ENCODE results near the gene EFEMP1. TPM values are rescaled to one million over a fixed set of nuclear protein-coding genes. Genes with fewer than 3 reads are reported as not detected.

EFEMP1 gene
- total and polyA plus RNA-seq, 2 of the 13 experiments (the other 11 are each of a cell fraction or from before 2014, with no cell fraction given) = not detected

DNA sequence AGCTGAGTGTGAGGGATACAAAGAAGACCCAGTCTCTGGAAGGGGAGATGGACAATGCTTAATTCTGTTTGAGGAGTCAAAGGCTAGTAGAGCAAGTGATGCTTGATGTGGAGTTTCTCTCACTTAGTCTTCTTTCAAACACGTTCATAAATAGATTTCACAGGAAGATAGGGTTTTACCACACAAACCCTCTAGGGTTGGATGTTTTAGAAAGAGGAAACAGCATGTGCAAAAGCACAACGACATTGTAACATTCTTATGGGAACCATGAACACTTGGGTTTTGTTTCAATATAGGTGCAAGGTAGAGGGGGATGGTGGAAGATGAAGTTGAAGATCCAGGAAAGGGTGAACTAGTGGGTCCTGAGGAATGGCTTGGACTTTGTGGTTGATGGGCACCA, 10.8 kb upstream of the EFEMP1 start:
- Histone ChIP-seq H3K9ac (ENCODE audit: insufficient read depth, low read depth, low read length) (no peak overlapping the region), H3K27ac (ENCODE audit: extremely low read length, insufficient read depth, low read length) (no peak overlapping the region), H3K4me1 (ENCODE audit: insufficient read depth, low read length) (no peaks in the 10 kb centered on the region), H3K79me2 (ENCODE audit: insufficient read depth, low read length) (no peaks in the 10 kb centered on the region), H4K20me1 (ENCODE audit: insufficient read depth, low read length) (no peaks in the 10 kb centered on the region), H3K4me2 (ENCODE audit: low read depth, low read length) (no peak overlapping the region), H3K27me3 (ENCODE audit: control insufficient read depth in 1 of 2, insufficient read depth in 2 of 2, low read length in 2 of 2) (no peaks in the 10 kb centered on the region), H3K4me3 (replicated peaks in 1 of 3; ENCODE audit: insufficient read depth in 1 of 3, low read depth in 2 of 3, low read length in 3 of 3) (no peak overlapping the region), H3K9me3 (ENCODE audit: low read length) (no peaks in the 10 kb centered on the region), H2AFZ (ENCODE audit: low read length) (no peak overlapping the region), H3K36me3 (replicated peaks in 1 of 2; ENCODE audit: control insufficient read depth in 1 of 2, insufficient read depth in 2 of 2, low read length in 2 of 2) (no peaks in the 10 kb centered on the region)
- FAIRE-seq (no peak), DNase-seq (ENCODE audit: low spot score) (no peak), ATAC-seq (no peak)
- no peak for TF ChIP-seq RBM22 (optimal IDR thresholded peaks at IDR 0.05; ENCODE audit: low read length)
- TF ChIP-seq ZNF777 (CRISPR knock-in tag; IDR thresholded peaks at IDR 0.05) = no peak
- no peak for TF ChIP-seq ZNF720 (CRISPR knock-in tag; IDR thresholded peaks at IDR 0.05)
- TF ChIP-seq GZF1 (CRISPR knock-in tag; IDR thresholded peaks at IDR 0.05) = no peak
- no peak for TF ChIP-seq RBM39 (IDR thresholded peaks at IDR 0.05; ENCODE audit: low read depth, low read length, poor library complexity, severe bottlenecking)
- no peak for TF ChIP-seq MIXL1 (CRISPR knock-in tag; IDR thresholded peaks at IDR 0.05)
- TF ChIP-seq KDM5B (CRISPR knock-in tag; IDR thresholded peaks at IDR 0.05; ENCODE audit: borderline replicate concordance) = no peak
- TF ChIP-seq ATM (IDR thresholded peaks at IDR 0.05; ENCODE audit: borderline replicate concordance) = no peak
- TF ChIP-seq ZNF136 (CRISPR knock-in tag; IDR thresholded peaks at IDR 0.05; ENCODE audit: low read depth) = no peak
- TF ChIP-seq SMAD1 (CRISPR knock-in tag; IDR thresholded peaks at IDR 0.05; ENCODE audit: borderline replicate concordance, low read depth) = no peak
- TF ChIP-seq TCF12 (IDR thresholded peaks at IDR 0.05) = no peak
- no peak for TF ChIP-seq TCF12 (CRISPR knock-in tag; IDR thresholded peaks at IDR 0.05)
- intact Hi-C loops (cut with micrococcal nuclease; ENCODE audit: unreplicated experiment) (no loop called here), in situ Hi-C loops (cut with HindIII; ENCODE audit: extremely low pct_ligation_motif_present, low pct_unique_long_range_greater_than_20kb) (no loop called here)
- POLR2A ChIA-PET = no interaction called here
- BruUV-seq (replicated peaks) = no TSS peak
- WGBS (ENCODE audit: low lambda C conversion rate) = 0% methylated on average over 2 of the region's 2 CpGs
- CTCF ChIA-PET (ENCODE audit: low intra/inter-chr PET ratio, low total read pairs) = no interaction called here

DNA sequence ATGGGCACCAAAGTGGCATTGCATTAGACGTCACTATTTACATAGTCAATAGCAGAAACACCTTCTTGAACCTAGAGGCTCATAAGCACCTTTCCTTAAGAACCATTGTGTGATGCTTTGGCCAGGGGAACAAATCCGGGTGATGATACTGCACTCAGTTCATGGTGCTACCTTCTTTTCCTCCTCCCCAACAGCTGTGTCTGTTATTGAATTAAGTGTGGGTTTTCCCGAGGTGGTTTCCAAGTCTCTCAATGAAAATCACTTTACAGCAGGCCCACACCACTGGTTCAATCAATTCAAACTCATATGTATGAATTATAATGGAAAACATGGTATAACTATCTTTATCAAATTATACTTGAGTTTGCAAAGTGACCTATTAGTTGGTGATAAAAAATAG, 9.3 kb upstream of the EFEMP1 start:
- Histone ChIP-seq H3K4me3 (replicated peaks in 1 of 3; ENCODE audit: insufficient read depth in 1 of 3, low read depth in 2 of 3, low read length in 3 of 3) (no peak overlapping the region), H2AFZ (ENCODE audit: low read length) (no peak overlapping the region), H3K79me2 (ENCODE audit: insufficient read depth, low read length) (no peaks in the 10 kb centered on the region), H3K27me3 (ENCODE audit: control insufficient read depth in 1 of 2, insufficient read depth in 2 of 2, low read length in 2 of 2) (no peaks in the 10 kb centered on the region), H3K9me3 (ENCODE audit: low read length) (no peaks in the 10 kb centered on the region), H3K9ac (ENCODE audit: insufficient read depth, low read depth, low read length) (no peak overlapping the region), H3K4me1 (ENCODE audit: insufficient read depth, low read length) (no peaks in the 10 kb centered on the region), H4K20me1 (ENCODE audit: insufficient read depth, low read length) (no peaks in the 10 kb centered on the region), H3K4me2 (ENCODE audit: low read depth, low read length) (no peak overlapping the region), H3K36me3 (replicated peaks in 1 of 2; ENCODE audit: control insufficient read depth in 1 of 2, insufficient read depth in 2 of 2, low read length in 2 of 2) (no peaks in the 10 kb centered on the region), H3K27ac (ENCODE audit: extremely low read length, insufficient read depth, low read length) (no peak overlapping the region)
- 1% methylated on average over 3 of the region's 3 CpGs for WGBS (ENCODE audit: low lambda C conversion rate)
- intact Hi-C loops (cut with micrococcal nuclease; ENCODE audit: unreplicated experiment) = no loop called here
- no peak for DNase-seq (ENCODE audit: low spot score)
- in situ Hi-C loops (cut with HindIII; ENCODE audit: extremely low pct_ligation_motif_present, low pct_unique_long_range_greater_than_20kb) = no loop called here
- no peak for FAIRE-seq
- BruUV-seq (replicated peaks) = no TSS peak
- no peak for ATAC-seq
- CTCF ChIA-PET (ENCODE audit: low intra/inter-chr PET ratio, low total read pairs) = no interaction called here
- POLR2A ChIA-PET = no interaction called here
- TF ChIP-seq, protein P1, sequence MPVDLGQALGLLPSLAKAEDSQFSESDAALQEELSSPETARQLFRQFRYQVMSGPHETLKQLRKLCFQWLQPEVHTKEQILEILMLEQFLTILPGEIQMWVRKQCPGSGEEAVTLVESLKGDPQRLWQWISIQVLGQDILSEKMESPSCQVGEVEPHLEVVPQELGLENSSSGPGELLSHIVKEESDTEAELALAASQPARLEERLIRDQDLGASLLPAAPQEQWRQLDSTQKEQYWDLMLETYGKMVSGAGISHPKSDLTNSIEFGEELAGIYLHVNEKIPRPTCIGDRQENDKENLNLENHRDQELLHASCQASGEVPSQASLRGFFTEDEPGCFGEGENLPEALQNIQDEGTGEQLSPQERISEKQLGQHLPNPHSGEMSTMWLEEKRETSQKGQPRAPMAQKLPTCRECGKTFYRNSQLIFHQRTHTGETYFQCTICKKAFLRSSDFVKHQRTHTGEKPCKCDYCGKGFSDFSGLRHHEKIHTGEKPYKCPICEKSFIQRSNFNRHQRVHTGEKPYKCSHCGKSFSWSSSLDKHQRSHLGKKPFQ (CRISPR knock-in tag; IDR thresholded peaks at IDR 0.05; ENCODE audit: insufficient replicate concordance) = no peak
- no peak for TF ChIP-seq NFIB (CRISPR knock-in tag; IDR thresholded peaks at IDR 0.05; ENCODE audit: borderline replicate concordance)
- TF ChIP-seq U2AF2 (IDR thresholded peaks at IDR 0.05; ENCODE audit: low read depth, low read length) = no peak
- no peak for TF ChIP-seq TOE1 (CRISPR knock-in tag; IDR thresholded peaks at IDR 0.05)
- no peak for TF ChIP-seq ZNF709 (CRISPR knock-in tag; IDR thresholded peaks at IDR 0.05)
- no peak for TF ChIP-seq NR3C1 (CRISPR knock-in tag; IDR thresholded peaks at IDR 0.05)
- no peak for TF ChIP-seq GATA4 (IDR thresholded peaks at IDR 0.05; ENCODE audit: borderline replicate concordance, low read depth)
- TF ChIP-seq, protein P2, sequence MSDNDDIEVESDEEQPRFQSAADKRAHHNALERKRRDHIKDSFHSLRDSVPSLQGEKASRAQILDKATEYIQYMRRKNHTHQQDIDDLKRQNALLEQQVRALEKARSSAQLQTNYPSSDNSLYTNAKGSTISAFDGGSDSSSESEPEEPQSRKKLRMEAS (IDR thresholded peaks at IDR 0.05) = no peak
- no peak for TF ChIP-seq ARID2 (CRISPR knock-in tag; IDR thresholded peaks at IDR 0.05; ENCODE audit: borderline replicate concordance)
- TF ChIP-seq ZEB1 (IDR thresholded peaks at IDR 0.05; ENCODE audit: insufficient replicate concordance, low read depth) = no peak
